ENCODE data around the gene LTBP2.

LTBP2 gene

DNA sequence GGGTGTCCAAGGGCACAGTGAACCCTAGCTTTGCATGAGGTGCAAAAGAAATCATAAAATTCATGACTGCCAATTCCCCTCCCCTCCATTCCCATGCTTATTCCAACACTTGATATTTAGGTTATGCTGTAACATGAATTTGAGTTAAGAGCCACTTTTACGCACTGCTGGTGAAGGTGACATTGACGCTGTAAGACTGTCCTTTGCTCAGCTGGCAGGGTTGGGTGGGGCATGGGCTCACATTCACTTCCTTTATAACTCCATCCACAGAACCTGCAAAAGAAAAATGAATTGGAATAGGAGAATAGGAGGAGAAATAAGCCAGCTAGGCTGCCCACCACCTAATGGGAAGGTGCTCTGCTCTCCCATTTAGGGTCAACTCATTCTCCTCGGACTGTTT lies 125.9 kb downstream of the LTBP2 start:
- TF ChIP-seq POLR2A (IDR thresholded peaks at IDR 0.05; ENCODE audit: low read depth, low read length): no peak
- DNase-seq (ENCODE audit: insufficient read length, low spot score) (no peak), FAIRE-seq (no peak)

DNA sequence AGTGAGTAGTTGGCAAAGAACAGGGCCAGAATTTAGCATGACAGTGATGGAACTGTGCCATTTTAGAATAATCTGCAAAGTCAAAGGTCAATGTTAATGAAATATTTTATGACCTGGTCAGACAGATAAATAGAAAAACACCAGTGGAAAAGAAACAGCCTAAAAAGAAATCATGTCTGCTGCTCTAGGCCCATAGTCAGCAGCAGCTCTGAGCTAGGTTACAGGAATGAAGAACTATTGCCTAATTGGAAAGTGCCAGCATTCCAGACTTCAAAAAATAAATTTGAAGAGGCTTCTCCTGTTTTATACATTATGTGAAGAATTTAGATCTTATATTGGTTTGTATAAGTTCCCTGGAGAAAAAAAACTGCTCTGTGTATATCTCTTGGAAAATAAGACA lies 128.7 kb downstream of the LTBP2 start:
- FAIRE-seq (no peak), DNase-seq (ENCODE audit: insufficient read length, low spot score) (no peak)
- TF ChIP-seq POLR2A (IDR thresholded peaks at IDR 0.05; ENCODE audit: low read depth, low read length): no peak

DNA sequence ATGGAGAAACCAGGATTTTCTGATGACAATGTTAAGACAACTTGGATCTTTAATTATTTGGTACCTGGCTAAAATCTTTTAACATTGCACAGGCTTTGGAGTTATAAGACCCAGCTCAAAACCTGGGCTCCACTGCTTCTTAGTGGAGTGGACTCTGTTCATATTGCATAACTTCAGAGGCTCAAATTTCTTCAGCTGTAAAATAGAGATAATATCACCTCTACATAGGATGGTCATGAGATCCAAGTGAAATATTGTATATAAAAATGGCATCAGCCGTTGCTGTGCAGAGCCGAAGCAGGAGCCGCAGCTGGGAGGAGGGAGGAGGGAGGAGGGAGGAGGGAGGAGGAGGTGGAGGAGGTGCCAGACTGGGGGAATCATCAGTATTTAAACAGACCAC lies 129.5 kb downstream of the LTBP2 start:
- TF ChIP-seq POLR2A (IDR thresholded peaks at IDR 0.05; ENCODE audit: low read depth, low read length): no peak
- DNase-seq (ENCODE audit: insufficient read length, low spot score) (no peak), FAIRE-seq (no peak)

DNA sequence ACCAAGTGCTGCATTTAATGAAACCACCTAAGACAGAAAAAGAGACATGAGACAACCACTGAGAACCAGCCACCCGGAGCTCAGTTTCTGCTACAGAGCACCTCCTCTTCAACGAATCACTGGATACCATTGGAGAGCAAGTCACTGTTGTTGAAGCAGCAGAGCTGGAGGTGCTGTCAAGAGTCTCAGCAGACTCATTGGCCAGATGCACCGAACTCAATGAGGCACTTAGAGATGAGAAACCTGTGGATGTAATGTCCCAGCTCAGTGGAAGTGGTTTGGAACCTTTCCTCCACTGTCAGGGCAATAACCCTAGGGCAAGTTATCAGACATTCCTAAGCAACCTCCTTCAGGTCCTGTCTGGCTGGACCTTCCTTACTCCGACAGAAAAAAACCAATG lies 132.0 kb downstream of the LTBP2 start:
- no peak for TF ChIP-seq POLR2A (IDR thresholded peaks at IDR 0.05; ENCODE audit: low read depth, low read length)
- DNase-seq (ENCODE audit: insufficient read length, low spot score) (no peak), FAIRE-seq (no peak)

DNA sequence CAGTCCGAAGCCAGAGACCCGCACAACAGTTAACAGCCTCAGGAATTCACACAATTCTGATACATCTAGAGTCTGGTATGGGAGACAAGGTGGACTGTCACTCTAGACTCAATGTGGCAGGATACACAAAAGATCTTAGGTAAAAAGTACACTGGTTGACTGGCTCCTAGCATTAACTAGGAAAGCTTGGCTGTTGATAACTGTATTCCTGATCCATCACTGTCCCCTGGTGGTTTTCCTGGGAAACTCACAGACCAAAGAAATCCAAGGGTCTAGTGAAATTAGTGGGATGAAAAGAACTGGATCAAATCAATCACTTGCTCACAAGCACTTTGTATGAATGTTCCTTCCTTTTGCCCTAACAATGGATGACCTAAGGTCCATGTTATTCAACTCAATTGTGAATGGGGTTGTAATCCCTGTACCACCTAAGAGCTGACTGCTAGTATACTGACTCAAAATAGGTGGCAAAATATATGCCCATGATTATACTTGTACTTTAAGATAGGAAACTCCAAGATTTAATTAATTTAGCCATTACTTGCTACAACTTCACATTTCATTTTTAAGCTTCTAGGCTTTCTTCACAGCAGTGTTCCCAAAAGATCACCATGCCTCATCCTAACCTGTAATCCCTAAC lies 132.9 kb downstream of the LTBP2 start:
- no peak for DNase-seq (ENCODE audit: insufficient read length, low spot score)

DNA sequence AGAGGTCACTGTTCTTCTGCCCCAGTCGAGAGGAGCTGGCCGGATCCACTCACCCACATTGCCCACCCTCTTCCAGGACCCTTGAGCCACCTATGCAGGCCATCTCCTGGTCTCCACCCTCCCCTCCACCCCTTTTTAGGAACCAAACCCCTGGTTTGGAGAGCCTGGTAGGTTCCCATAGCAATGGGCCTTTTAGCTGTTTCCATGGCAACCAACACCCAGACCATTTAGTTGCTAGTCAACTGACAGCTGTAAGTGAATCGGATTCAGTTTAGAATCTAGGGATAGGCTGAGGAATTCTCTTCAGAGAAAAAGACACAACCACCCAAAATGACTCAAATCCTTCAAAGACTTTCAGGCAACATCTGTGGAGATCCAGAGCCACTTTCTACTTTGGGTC lies 135.4 kb downstream of the LTBP2 start:
- no peak for TF ChIP-seq POLR2A (IDR thresholded peaks at IDR 0.05; ENCODE audit: low read depth, low read length)
- no peak for DNase-seq (ENCODE audit: insufficient read length, low spot score)
- FAIRE-seq: no peak

More for the DNA sequence above, 132.9 kb downstream of the LTBP2 start:
- no peak for FAIRE-seq
- no peak for TF ChIP-seq POLR2A (IDR thresholded peaks at IDR 0.05; ENCODE audit: low read depth, low read length)

DNA sequence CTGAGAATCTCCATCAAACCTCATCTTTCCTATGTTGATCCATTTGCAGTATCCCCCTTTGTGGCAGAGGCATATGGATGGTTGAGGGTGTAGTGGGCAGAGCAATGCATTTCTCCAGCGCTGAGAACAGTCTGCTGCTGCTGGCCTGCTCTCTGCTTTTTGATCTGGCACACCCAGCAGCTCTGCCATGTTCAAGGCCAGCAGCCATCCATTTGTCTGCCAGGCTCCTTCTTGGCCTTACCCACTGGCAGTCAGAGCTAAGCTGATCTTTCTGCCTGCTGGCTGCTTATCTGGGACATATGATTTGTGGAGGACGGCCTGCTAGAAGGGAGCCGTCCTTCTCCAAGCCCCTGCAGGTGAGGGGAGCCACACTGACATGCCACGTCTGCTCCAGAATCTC lies 135.9 kb downstream of the LTBP2 start:
- no peak for DNase-seq (ENCODE audit: insufficient read length, low spot score)
- no peak for TF ChIP-seq POLR2A (IDR thresholded peaks at IDR 0.05; ENCODE audit: low read depth, low read length)
- FAIRE-seq: no peak

DNA sequence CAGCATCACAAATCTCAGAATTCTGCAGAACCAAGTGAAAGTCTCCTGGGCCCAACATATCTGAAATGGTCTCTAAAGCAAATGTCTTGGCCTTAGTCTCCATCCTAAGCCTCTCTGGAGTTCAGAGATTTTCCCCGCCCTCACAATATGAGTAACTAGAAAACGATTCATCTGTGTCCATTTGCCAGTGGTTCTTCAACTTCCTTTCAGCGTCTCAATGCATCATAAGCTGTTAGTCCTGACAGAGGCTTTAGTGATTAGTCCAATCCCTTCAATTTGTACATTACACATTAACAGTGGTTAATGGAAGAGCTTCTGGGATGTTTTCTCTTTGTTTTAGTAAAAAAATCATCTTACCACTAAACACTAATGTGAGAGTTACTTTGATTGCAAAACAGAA lies 136.4 kb downstream of the LTBP2 start:
- FAIRE-seq (peak; percentile 84), DNase-seq (ENCODE audit: insufficient read length, low spot score) (no peak)
- no peak for TF ChIP-seq POLR2A (IDR thresholded peaks at IDR 0.05; ENCODE audit: low read depth, low read length)

DNA sequence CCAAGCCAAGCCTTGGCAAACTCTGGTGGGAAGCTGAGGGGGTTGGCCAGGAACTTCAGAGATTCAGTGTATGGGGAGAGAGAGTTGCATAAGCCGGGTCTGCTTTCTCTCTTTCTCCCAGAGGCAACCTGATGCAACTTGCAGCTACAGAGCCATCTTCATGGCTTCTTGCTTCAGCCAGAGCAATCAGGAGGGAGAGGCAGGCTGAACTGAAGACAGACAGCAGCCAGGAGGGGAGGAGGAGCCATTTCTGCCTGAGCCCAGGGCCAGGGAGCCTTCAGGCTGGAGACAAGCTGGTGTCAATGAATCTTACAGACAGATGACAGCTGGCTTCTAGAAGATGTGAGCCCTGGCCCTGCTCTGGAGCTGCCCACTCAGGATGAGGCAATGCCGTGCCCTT lies 137.7 kb downstream of the LTBP2 start:
- FAIRE-seq (no peak), DNase-seq (ENCODE audit: insufficient read length, low spot score) (no peak)
- no peak for TF ChIP-seq POLR2A (IDR thresholded peaks at IDR 0.05; ENCODE audit: low read depth, low read length)

DNA sequence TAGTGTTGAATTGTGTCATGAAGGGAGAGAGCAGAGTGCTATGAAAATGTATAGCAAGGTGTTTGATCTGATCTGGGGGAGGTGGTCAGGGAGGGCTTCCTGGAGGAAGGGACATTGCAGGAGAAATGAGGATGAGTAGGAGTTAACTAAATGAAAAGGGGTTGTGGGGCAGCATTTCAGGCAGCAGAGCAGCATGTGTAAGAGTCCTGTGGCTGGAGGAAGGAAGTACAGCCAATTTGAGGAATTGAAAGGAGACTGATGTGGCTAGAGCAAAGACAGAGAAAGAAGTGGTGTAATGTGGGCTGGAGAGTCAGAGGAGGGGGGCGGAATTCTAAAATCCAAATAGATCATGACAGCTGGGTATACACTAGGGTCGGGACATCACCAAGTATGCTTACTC lies 139.4 kb downstream of the LTBP2 start:
- FAIRE-seq (no peak), DNase-seq (ENCODE audit: insufficient read length, low spot score) (no peak)
- no peak for TF ChIP-seq POLR2A (IDR thresholded peaks at IDR 0.05; ENCODE audit: low read depth, low read length)

DNA sequence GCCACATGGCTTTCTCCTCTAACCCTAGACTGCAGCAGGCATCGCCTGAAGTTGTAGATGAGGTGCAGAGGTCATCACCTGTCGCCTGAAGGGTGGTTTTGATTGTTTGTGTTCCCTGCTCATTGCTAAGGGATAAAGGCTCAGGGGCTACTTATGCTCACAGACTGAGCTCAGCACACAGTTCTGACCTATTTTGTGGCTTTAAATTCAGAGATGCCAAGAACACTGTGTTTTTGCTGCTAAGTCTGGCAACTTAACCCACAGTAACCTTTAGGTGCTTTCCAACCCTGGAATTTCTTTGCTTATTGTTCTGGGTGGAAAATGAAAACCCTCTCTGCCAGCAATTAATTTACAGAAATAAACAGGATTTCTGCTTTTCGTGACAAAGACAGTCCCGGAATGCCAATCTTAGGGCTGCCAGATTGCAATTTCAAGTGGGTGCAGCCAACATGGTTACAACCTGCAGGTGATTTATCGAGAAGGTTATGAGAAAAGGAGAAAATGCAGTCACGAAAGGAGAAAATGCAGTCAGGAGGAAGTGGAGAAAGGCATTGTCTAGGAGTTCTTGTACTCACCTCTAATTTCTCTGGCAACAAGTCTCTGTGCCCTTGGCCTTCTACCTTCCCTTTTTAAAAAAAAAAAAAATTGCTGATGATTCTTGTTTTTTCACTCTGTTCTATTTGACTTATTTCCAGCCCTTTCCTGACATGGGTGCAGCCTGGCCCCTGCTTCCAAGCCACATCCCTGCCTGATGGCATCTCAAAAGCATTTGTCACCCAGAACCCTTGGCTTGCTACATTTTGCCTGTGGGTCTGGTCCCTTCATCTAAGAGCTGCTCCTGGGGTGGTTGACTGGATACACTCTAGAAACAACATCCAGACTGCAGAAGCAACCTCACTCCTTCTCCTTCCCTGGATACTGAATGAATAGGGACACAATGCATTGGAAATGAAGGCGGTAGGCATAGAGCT lies 142.2 kb downstream of the LTBP2 start:
- DNase-seq (ENCODE audit: insufficient read length, low spot score) (no peak), FAIRE-seq (no peak)
- no peak for TF ChIP-seq POLR2A (IDR thresholded peaks at IDR 0.05; ENCODE audit: low read depth, low read length)

DNA sequence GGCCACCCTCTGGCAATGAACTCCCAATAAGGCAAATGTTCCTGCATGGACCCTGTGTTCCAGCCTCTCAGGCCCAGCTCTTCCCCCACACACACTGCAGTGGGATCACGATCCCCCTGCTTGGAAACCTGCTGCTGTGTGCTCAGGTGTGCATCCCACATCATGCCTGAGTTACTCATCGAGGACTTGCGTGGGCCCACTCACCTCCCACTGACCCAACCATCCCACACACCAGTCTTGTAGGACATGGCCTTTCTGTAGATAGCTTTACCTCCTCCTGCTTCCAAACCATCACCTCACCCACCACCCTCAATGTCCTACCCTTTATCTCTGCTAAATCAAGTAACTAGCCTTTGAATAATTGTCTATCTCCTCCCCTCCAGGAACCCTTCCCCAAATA lies 143.5 kb downstream of the LTBP2 start:
- DNase-seq (ENCODE audit: insufficient read length, low spot score) (no peak), FAIRE-seq (no peak)
- no peak for TF ChIP-seq POLR2A (IDR thresholded peaks at IDR 0.05; ENCODE audit: low read depth, low read length)

DNA sequence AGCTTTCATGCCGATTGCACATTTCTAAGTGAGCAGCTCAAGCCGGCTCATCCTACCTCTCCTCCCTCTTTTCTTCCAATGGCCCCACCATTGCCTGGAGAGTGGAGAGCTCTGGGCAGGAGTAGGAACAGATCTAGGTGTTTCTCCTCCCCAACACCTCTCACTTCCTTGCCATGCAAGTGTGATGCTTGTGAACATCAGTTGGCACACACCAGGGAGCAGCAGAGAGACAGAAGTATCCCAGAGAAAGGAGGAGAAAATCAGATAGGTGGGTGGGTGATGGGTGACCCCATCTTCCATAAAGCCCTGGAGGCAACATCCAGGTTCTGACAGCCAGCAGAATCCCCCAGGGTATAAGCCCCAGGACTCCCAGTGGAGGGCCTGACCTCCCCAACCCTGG lies 146.7 kb downstream of the LTBP2 start:
- no peak for DNase-seq (ENCODE audit: insufficient read length, low spot score)
- no peak for TF ChIP-seq POLR2A (IDR thresholded peaks at IDR 0.05; ENCODE audit: low read depth, low read length)
- no peak for FAIRE-seq

DNA sequence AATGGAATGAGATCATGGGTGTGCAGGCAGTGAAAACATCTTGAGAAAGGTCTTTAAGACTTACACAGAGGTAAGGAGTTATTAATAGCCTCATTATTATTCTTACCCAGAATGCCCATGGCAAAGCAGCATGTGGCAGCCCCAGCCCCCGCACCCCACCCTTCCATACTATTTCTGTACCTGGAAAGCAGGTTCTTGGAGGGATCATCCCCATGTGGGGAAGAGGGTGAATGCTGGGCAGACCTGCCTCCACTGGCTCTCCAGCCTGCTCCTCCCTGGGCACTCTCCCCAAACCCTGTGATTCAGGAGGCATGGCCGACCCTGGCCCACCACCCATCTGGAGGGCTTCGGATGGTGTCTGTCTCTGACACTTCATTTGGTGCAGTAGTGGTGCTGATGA lies 147.3 kb downstream of the LTBP2 start:
- no peak for DNase-seq (ENCODE audit: insufficient read length, low spot score)
- TF ChIP-seq POLR2A (IDR thresholded peaks at IDR 0.05; ENCODE audit: low read depth, low read length): no peak
- no peak for FAIRE-seq

DNA sequence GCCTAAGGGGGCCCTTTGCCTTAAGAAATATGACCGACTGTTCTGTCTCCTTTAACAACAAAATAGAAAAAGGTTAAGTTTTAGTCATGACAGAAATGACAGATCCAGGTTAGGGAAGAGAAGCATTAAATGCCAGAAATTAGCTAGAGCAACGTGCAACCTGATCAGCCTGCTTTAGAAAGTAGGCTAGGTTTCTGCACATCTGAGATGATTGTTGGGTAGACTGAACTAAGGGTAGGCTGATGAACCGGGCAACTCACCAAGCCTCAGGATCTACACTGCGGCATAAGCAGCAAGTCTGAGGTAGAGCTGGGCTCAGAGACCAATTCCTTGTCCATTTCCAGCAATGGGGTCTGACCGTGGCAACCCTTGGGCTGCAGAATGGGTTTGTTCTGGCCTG lies 148.3 kb downstream of the LTBP2 start:
- no peak for TF ChIP-seq POLR2A (IDR thresholded peaks at IDR 0.05; ENCODE audit: low read depth, low read length)
- FAIRE-seq: no peak
- no peak for DNase-seq (ENCODE audit: insufficient read length, low spot score)

All from H54 (cell line).